ENCODE results near the gene NES.
"Not testable (repeated sequence)": the region's sequence is repeated elsewhere in the genome, so short reads cannot be mapped to it uniquely, and the experiment has no call there.

The NES gene

GRCh38 chr1:156632355-156632754, 44.9 kb downstream of the NES start:
- Histone ChIP-seq H3K4me2 (ENCODE audit: low read depth, low read length) (no peak overlapping the region), H3K27me3 (replicated peaks; ENCODE audit: insufficient read depth, low read length) (peaks cover 29% of the 10 kb centered on the region)
- TF ChIP-seq EZH2 (optimal IDR thresholded peaks at IDR 0.05; ENCODE audit: low read depth, low read length) (no peak), EZH2phosphoT487 (IDR thresholded peaks at IDR 0.05; ENCODE audit: low read length) (no peak)
- TF ChIP-seq, protein P1, sequence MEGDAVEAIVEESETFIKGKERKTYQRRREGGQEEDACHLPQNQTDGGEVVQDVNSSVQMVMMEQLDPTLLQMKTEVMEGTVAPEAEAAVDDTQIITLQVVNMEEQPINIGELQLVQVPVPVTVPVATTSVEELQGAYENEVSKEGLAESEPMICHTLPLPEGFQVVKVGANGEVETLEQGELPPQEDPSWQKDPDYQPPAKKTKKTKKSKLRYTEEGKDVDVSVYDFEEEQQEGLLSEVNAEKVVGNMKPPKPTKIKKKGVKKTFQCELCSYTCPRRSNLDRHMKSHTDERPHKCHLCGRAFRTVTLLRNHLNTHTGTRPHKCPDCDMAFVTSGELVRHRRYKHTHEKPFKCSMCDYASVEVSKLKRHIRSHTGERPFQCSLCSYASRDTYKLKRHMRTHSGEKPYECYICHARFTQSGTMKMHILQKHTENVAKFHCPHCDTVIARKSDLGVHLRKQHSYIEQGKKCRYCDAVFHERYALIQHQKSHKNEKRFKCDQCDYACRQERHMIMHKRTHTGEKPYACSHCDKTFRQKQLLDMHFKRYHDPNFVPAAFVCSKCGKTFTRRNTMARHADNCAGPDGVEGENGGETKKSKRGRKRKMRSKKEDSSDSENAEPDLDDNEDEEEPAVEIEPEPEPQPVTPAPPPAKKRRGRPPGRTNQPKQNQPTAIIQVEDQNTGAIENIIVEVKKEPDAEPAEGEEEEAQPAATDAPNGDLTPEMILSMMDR (IDR thresholded peaks at IDR 0.05; ENCODE audit: low read length) = no peak

GRCh38 chr1:156631152-156631551, 46.1 kb downstream of the NES start:
- not testable (repeated sequence) for H3F3A ChIP-seq (ENCODE audit: insufficient read depth, low read length); H3K9me2 ChIP-seq (replicated peaks; ENCODE audit: insufficient read depth, low read length); H2AFZ ChIP-seq (ENCODE audit: low read length); H3K4me3 ChIP-seq (ENCODE audit: low read length); H4K20me1 ChIP-seq (ENCODE audit: insufficient read depth, low read length); H3K4me2 ChIP-seq (ENCODE audit: low read depth, low read length); H3K79me2 ChIP-seq (ENCODE audit: low read length); H3K27ac ChIP-seq (ENCODE audit: low read length); H3K9me3 ChIP-seq (replicated peaks; ENCODE audit: insufficient read depth, low read length); DNase-seq; H3K36me3 ChIP-seq (replicated peaks; ENCODE audit: insufficient read depth, low read length); H3K4me1 ChIP-seq (ENCODE audit: low read length); H3K9ac ChIP-seq (ENCODE audit: low read length)
- H3K27me3 ChIP-seq (replicated peaks; ENCODE audit: insufficient read depth, low read length) = peaks cover 36% of the 10 kb centered on the region

More at GRCh38 chr1:156632355-156632754, 44.9 kb downstream of the NES start:
- H3K9ac ChIP-seq (ENCODE audit: low read length) = no peak overlapping the region
- H3K9me2 ChIP-seq (replicated peaks; ENCODE audit: insufficient read depth, low read length) = no peaks in the 10 kb centered on the region
- no peak for DNase-seq
- H4K20me1 ChIP-seq (ENCODE audit: insufficient read depth, low read length) = no peaks in the 10 kb centered on the region
- H3K27ac ChIP-seq (ENCODE audit: low read length) = no peak overlapping the region
- H3K79me2 ChIP-seq (ENCODE audit: low read length) = no peaks in the 10 kb centered on the region
- no peak overlapping the region for H3K4me3 ChIP-seq (ENCODE audit: low read length)
- no peaks in the 10 kb centered on the region for H3K36me3 ChIP-seq (replicated peaks; ENCODE audit: insufficient read depth, low read length)
- H3K4me1 ChIP-seq (ENCODE audit: low read length) = peaks cover 3% of the 10 kb centered on the region; the same call in 1 of the 2 replicates
- H2AFZ ChIP-seq (ENCODE audit: low read length) = no peak overlapping the region
- H3K9me3 ChIP-seq (replicated peaks; ENCODE audit: insufficient read depth, low read length) = no peaks in the 10 kb centered on the region
- peaks cover 2% of the 10 kb centered on the region; the same call in 1 of the 2 replicates for H3F3A ChIP-seq (ENCODE audit: insufficient read depth, low read length)

GRCh38 chr1:156629823-156630449, 47.3 kb downstream of the NES start:
- H3F3A ChIP-seq (ENCODE audit: insufficient read depth, low read length) = peaks cover 5% of the 10 kb centered on the region; the same call in 1 of the 2 replicates
- H2AFZ ChIP-seq (ENCODE audit: low read length) = no peak overlapping the region
- TF ChIP-seq EZH2phosphoT487 (IDR thresholded peaks at IDR 0.05; ENCODE audit: low read length) (no peak), EZH2 (optimal IDR thresholded peaks at IDR 0.05; ENCODE audit: low read depth, low read length) (no peak)
- TF ChIP-seq, protein P1 (IDR thresholded peaks at IDR 0.05; ENCODE audit: low read length) = no peak
- H3K9me3 ChIP-seq (replicated peaks; ENCODE audit: insufficient read depth, low read length) = no peaks in the 10 kb centered on the region
- no peak overlapping the region for H3K4me2 ChIP-seq (ENCODE audit: low read depth, low read length)
- peaks cover 13% of the 10 kb centered on the region for H3K4me1 ChIP-seq (ENCODE audit: low read length)
- no peak for DNase-seq
- H3K36me3 ChIP-seq (replicated peaks; ENCODE audit: insufficient read depth, low read length) = no peaks in the 10 kb centered on the region
- H3K27ac ChIP-seq (ENCODE audit: low read length) = no peak overlapping the region
- H4K20me1 ChIP-seq (ENCODE audit: insufficient read depth, low read length) = no peaks in the 10 kb centered on the region
- H3K9ac ChIP-seq (ENCODE audit: low read length) = no peak overlapping the region
- peaks cover 48% of the 10 kb centered on the region for H3K27me3 ChIP-seq (replicated peaks; ENCODE audit: insufficient read depth, low read length)
- H3K4me3 ChIP-seq (ENCODE audit: low read length) = no peak overlapping the region
- H3K79me2 ChIP-seq (ENCODE audit: low read length) = no peaks in the 10 kb centered on the region
- no peaks in the 10 kb centered on the region for H3K9me2 ChIP-seq (replicated peaks; ENCODE audit: insufficient read depth, low read length)

GRCh38 chr1:156627313-156627880, 49.8 kb downstream of the NES start:
- Histone ChIP-seq H3K4me1 (ENCODE audit: low read length) (peaks cover 14% of the 10 kb centered on the region), H3K4me2 (ENCODE audit: low read depth, low read length) (peak overlapping the region; percentile 3; the same call in 1 of the 2 replicates), H3K27me3 (replicated peaks; ENCODE audit: insufficient read depth, low read length) (peaks cover 65% of the 10 kb centered on the region), H2AFZ (ENCODE audit: low read length) (no peak overlapping the region), H4K20me1 (ENCODE audit: insufficient read depth, low read length) (0 out of 2 replicates have a peak, but pooled peaks cover 2% of the 10 kb centered on the region), H3K9me2 (replicated peaks; ENCODE audit: insufficient read depth, low read length) (no peaks in the 10 kb centered on the region), H3K79me2 (ENCODE audit: low read length) (no peaks in the 10 kb centered on the region), H3K36me3 (replicated peaks; ENCODE audit: insufficient read depth, low read length) (no peaks in the 10 kb centered on the region), H3K27ac (ENCODE audit: low read length) (no peak overlapping the region), H3K9ac (ENCODE audit: low read length) (no peak overlapping the region), H3K4me3 (ENCODE audit: low read length) (no peak overlapping the region), H3K9me3 (replicated peaks; ENCODE audit: insufficient read depth, low read length) (no peaks in the 10 kb centered on the region), H3F3A (ENCODE audit: insufficient read depth, low read length) (peaks cover 5% of the 10 kb centered on the region; the same call in 1 of the 2 replicates)
- peak; percentile 78 for DNase-seq
- TF ChIP-seq, protein P1 (IDR thresholded peaks at IDR 0.05; ENCODE audit: low read length) = peak; percentile 88
- TF ChIP-seq EZH2phosphoT487 (IDR thresholded peaks at IDR 0.05; ENCODE audit: low read length) (no peak), EZH2 (optimal IDR thresholded peaks at IDR 0.05; ENCODE audit: low read depth, low read length) (no peak)

Measured in MM.1S (cell line).